ENCODE measurements around the gene CEACAM7.

CEACAM7 gene

DNA sequence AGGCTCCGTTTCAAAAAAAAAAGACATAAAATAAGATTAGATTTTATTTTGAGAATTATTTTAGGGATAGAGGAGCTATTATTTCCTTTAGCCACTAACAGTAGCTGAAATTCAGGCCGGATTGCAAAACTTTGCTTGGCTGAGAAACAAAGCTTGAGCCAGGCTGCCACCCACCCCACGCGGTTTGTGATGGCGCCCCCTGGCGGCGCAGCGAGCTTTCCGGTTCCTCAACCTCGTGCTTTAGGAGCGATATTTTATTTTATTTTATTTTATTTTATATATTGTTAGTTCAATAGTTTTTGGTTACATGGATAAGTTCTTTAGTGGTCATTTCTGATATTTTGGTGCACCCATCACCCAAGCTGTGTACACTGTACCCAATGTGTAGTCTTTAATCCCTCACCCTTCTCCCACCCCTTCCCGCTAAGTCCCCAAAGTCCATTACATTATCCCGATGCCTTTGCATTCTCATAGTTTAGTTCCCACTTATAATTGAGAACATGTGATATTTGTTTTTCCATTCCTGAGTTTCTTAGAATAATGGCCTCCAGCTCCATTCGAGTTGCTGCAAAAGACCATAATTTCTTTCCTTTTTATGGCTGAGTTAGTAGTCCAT, 41.4 kb downstream of the CEACAM7 start:
- peak; percentile 48 for DNase-seq

DNA sequence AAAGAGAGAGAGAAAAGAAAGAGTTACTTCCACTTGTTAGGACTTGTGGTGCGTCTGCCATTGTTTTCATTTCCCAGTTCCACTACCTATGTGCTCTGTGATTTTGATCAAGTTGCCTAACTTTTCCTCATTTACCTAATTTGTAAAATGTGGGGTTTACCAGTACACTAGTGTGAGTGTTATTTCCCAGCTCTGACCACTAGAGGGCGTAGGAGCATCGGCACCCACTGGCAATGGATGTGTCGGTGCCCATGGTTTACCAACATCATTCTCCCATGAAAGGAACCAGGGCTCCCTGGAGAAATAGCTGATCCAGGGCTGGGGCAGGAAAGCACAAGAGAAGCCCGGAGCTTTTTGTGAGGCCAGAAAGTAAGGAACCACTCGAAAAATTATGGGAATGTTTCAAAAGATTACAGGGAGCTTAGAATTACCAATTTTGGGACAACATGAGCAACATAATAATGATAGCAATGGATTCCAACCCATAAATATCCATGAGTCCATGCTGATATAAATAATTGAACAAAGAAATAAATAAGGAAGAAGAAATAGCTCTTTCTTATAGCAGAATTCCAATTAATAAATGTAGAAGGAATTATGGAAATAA, 46.1 kb downstream of the CEACAM7 start:
- peak; percentile 76 for DNase-seq

DNA sequence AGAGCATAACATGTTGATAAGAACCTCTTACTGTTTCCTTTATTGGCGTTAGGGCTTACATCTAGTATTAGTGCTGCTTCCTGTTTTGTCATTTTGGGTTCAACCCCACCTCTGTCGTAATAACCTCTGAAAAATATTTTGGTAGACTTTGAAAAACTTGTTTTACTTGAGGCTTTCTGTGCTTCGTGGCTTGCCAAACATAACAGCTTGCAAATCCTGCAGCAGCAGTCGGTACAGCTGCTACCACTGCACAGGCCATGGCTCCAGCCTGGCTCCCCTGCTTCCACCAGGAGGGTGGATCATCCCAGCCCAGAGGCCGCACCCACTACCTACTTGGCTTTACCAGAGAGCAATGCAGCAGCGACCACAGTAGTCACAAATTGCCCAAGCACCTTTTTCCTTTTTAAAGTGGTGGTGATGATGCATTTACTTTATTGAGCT, 49.4 kb downstream of the CEACAM7 start:
- DNase-seq: no peak

DNA sequence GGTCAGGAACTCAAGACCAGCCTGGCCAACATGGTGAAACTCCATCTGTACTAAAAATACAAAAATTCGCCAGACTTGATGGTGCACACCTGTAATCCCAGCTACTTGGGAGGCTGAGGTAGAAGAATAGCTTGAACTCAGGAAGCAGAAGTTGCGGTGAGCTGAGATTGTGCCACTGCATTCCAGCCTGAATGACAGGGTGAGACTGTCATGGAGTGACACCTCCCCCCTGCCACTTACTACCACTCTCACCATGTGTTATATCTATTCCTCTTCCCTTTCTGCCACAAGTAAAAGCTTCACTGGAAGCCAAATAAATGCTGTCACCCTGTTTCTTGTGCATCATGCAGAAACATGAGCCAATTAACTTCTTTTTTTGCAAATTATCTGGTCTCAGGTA, 50.6 kb downstream of the CEACAM7 start:
- no peak for DNase-seq

DNA sequence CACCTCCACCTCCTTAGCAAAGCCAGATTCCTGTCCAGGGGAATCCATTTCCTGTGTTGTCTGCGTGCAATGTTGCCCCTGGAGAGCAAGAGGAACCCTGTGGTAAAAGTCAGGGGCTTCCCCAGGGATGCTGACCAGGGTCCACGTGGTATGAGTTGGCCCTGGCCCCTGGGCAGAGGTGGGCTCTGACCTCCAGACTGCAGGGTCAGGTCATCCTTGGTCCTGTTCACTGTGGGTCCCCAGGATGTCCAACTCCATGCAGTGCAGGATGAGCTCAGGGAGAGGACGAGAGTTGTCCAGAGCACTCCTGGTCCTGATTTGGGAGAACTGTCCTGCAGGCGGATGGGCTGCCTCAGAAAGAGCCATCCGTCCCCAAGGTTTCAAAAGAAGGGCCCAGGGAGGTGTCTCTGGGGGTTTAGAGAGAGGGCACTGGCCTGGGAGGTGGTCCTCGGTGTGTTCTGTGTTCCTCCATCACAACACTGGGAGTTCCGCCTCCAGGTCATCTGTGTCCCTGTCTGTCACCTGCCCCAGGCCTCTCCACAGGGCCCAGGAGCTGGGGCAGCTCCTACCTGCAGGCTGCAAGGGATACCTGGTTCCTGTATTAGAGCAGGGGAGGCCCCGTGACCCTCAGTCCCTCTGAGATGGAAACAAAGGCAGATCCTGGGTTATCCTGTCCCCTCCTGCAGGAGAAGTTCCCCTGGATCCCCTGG, 59.9 kb downstream of the CEACAM7 start:
- DNase-seq: no peak

DNA sequence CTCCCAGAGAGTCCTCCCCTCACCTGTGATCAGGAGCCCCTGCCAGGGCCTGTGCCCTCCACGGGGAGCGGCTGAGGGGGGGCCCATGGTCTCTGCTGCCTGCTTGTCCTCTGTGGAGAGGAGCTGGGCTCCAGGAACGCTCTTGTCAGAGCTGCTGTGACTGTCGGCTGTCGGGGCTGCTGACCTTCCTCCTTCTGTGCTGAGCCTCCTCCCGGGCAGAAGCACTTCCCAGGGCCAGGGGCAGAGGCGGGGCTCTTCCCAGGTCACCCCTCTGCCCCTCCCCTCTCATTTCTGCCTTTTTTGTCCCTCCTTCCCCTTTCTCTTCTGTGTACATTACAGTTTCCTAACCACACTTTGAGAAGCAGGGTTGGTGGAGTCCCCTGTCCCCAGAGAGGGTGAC, 61.2 kb downstream of the CEACAM7 start, which contains the start of gene CEACAM4:
Gene CEACAM4, minus strand, starts transcription at position 198 of the 400 bp plus-strand sequence. Its CDS starts 111 bp downstream, at position 87.
- peak; percentile 43 for DNase-seq

DNA sequence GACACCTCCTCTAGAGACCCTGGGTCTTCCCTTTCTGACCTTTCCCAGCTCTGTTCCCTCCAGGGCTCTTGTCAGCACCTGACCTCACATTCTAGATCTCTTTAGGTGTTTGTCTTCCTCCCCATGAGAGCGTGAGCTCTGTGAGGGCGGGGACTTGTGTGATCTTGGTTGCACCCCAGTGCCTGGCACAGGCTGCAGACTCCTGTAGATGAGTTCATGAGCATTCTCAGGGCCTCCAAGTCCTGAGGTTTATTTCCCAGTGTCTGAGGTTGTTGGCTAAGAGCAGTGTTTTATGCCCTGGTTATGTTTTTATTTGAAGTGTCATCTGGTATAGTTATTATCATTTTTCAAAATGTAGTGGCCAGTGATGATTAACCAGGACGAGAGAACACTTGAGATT, 61.8 kb downstream of the CEACAM7 start:
- no peak for DNase-seq

DNA sequence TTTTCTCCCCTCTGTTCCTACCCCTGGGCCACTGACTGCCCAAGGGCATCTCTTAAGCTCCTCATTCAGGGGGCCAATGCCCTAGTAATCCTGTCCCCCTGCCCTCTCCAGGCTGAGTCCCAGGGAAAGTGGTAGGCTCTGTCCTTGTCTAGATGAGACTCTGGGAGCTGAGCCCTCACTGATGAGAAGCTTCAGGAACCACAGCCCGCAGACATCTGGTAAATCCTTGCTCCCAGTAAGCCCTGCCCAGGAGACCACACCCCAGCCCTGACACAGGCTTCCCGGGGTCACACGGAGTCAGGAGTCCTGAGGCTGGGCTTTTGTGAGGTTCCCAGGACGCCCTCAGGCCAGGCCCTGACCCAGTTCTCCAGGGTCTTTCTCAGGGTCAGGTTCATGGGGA, 63.1 kb downstream of the CEACAM7 start:
- no peak for DNase-seq

DNA sequence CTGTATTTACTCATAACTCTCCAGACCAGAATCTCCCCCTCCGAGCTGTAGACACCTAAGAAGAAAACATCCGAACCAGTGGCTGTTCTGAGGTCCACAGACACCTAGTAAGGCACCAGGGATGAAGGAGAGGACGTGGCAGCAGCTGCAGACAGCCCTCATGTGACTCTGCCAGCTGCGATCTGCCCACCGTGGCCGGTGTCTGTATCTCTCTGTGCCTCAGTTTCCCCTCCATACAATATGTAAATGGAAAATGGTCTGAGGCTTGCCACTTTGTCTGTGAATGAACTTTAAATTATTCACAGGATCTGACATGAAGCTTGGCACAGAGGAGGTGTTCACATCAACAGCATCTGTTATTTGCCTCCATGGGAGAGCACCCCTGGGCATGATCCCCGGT, 63.6 kb downstream of the CEACAM7 start:
- no peak for DNase-seq

DNA sequence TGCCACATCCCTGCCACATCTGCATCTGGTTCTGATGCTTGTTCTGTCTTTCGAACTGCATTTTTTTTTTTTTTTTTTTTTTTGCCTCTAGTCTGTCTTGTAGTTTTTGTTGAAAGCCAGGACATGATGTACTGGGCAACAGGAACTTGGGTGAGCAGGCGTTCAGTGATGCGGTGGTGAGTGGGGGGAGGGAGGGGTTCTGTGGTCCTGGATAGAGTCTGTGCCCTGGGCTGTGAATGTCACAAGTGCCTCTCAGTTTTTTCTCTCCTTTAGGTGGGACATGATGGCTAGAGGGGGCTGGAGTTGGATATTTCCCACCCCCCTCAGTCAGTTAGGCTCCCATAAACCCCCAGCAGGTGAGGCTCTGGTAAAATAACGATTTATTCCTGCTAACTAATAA, 64.7 kb downstream of the CEACAM7 start:
- DNase-seq: no peak
